ENCODE results near the gene EIF2B4. TPM values are rescaled to one million over a fixed set of nuclear protein-coding genes. Genes with fewer than 3 reads are reported as not detected.

Gene EIF2B4
- total and polyA plus RNA-seq, 2 of the 13 experiments (the other 11 are each of a cell fraction or from before 2014, with no cell fraction given) = 91.5 to 96.4 TPM

DNA sequence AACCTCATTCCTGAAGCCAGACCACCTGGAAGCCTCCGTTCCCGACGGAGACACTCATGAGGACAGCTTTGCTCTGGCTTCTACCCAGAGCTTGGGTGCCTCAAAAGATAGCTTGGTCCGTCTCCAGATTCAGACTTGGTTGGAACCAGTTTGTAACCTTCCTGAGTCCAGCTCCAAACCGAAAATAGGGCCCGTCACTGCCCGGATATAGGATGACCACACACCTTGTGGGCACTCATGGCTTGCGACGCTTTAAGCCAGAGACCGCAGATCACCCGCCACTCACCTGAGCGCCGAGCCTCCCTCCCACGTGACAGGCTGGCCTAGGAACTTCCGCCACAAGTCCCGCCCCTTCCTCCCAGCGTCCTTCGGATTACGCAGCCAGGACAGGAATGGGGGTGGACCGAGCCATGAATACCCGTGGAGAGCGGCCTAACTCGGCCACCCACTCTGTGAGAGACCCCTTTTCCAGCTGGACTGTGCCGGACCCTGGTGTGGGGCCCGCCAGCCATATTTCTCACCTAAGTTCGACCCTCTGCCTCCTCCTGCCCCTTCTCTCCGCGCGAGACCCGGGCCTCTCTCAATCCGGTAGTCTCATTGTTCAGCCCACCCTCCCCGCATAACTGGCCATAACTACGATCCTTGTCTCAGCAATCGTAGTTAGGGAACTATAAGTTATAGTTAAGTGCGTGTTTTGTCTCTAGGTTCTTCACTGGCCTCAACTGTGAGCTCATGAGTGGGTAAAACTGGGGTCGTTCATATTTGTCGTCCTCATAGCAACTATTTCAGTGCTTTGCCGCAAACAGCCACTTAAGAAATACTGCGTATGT, 47.2 kb downstream of the EIF2B4 start, which contains the start of gene MPV17 (continued):
- TF ChIP-seq ZNF18 (CRISPR knock-in tag; IDR thresholded peaks at IDR 0.05; ENCODE audit: insufficient replicate concordance) (peak; percentile 65), CHD4 (IDR thresholded peaks at IDR 0.05; ENCODE audit: borderline replicate concordance, low read length) (0 out of 2 replicates have a peak, but pooled peaks have one; percentile 55), KDM5B (CRISPR knock-in tag; IDR thresholded peaks at IDR 0.05; ENCODE audit: borderline replicate concordance) (peak; percentile 94), MATR3 (CRISPR knock-in tag; IDR thresholded peaks at IDR 0.05) (no peak), HNRNPLL (IDR thresholded peaks at IDR 0.05; ENCODE audit: low read depth, low read length, poor library complexity, severe bottlenecking) (peak; percentile 86), SMARCE1 (IDR thresholded peaks at IDR 0.05; ENCODE audit: borderline replicate concordance) (no peak), ZBTB20 (CRISPR knock-in tag; IDR thresholded peaks at IDR 0.05; ENCODE audit: borderline replicate concordance, low read depth) (no peak; the same call in 1 of the 2 replicates), PCBP1 (IDR thresholded peaks at IDR 0.05; ENCODE audit: borderline replicate concordance, low read depth, low read length) (peak; percentile 87; the same call in 1 of the 2 replicates), BORCS8-MEF2B (CRISPR knock-in tag; IDR thresholded peaks at IDR 0.05) (peak; percentile 93), SPEN (CRISPR knock-in tag; IDR thresholded peaks at IDR 0.05; ENCODE audit: low read depth) (peak; percentile 94), AGO1 (IDR thresholded peaks at IDR 0.05; ENCODE audit: low read depth, low read length, poor library complexity, severe bottlenecking) (peak; percentile 91), KDM2A (CRISPR knock-in tag; IDR thresholded peaks at IDR 0.05; ENCODE audit: borderline replicate concordance, low read depth) (peak; percentile 100), ONECUT2 (CRISPR knock-in tag; IDR thresholded peaks at IDR 0.05) (no peak), POLR2A (IDR thresholded peaks at IDR 0.05; ENCODE audit: insufficient read depth in 1 of 2, low read depth in 2 of 2, low read length in 2 of 2) (peak; percentile 96 to 97), SP140L (CRISPR knock-in tag; IDR thresholded peaks at IDR 0.05; ENCODE audit: borderline replicate concordance) (peak; percentile 62; the same call in 1 of the 2 replicates)
- TF ChIP-seq, protein P1, sequence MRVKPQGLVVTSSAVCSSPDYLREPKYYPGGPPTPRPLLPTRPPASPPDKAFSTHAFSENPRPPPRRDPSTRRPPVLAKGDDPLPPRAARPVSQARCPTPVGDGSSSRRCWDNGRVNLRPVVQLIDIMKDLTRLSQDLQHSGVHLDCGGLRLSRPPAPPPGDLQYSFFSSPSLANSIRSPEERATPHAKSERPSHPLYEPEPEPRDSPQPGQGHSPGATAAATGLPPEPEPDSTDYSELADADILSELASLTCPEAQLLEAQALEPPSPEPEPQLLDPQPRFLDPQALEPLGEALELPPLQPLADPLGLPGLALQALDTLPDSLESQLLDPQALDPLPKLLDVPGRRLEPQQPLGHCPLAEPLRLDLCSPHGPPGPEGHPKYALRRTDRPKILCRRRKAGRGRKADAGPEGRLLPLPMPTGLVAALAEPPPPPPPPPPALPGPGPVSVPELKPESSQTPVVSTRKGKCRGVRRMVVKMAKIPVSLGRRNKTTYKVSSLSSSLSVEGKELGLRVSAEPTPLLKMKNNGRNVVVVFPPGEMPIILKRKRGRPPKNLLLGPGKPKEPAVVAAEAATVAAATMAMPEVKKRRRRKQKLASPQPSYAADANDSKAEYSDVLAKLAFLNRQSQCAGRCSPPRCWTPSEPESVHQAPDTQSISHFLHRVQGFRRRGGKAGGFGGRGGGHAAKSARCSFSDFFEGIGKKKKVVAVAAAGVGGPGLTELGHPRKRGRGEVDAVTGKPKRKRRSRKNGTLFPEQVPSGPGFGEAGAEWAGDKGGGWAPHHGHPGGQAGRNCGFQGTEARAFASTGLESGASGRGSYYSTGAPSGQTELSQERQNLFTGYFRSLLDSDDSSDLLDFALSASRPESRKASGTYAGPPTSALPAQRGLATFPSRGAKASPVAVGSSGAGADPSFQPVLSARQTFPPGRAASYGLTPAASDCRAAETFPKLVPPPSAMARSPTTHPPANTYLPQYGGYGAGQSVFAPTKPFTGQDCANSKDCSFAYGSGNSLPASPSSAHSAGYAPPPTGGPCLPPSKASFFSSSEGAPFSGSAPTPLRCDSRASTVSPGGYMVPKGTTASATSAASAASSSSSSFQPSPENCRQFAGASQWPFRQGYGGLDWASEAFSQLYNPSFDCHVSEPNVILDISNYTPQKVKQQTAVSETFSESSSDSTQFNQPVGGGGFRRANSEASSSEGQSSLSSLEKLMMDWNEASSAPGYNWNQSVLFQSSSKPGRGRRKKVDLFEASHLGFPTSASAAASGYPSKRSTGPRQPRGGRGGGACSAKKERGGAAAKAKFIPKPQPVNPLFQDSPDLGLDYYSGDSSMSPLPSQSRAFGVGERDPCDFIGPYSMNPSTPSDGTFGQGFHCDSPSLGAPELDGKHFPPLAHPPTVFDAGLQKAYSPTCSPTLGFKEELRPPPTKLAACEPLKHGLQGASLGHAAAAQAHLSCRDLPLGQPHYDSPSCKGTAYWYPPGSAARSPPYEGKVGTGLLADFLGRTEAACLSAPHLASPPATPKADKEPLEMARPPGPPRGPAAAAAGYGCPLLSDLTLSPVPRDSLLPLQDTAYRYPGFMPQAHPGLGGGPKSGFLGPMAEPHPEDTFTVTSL (CRISPR knock-in tag; IDR thresholded peaks at IDR 0.05; ENCODE audit: borderline replicate concordance) = peak; percentile 63; the same call in 1 of the 2 replicates
